Measurements from ENCODE around the gene SDS.

Gene SDS

DNA sequence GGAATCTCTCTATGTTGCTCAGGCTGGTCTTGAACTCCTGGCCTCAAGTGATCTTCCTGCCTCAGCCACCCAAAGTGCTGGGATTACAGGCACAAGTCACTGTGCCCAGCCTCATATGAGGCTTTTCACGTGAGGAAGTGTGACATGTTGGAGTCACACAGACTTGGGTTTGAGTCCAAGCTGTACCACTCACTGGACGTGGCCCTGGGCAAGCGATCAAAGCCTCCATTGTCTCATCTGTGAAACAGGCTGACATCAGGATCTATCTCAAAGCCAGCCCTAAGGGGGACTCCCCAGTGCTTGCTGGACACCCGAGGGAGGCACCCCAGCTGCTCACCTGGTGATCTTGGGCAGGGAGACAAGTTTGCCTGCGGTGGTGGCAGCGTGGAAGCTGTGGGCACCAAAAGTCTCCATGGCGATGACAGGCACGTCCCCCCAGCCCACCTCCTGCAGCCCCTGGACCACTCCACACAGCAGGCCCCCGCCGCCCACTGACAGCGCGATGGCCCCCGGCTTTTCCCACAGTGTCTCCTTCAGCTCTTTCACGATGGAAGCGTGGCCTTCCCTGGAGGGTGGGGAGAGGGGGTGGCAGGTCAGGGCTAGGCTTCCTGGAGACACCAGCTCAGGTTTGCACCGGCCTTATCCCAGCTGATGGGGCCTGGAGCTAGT, 6.7 kb downstream of the SDS start:
- Mint-ChIP-seq H3K9me3 (no peaks in the 10 kb centered on the region), H3K4me3 (no peak overlapping the region), H3K36me3 (no peaks in the 10 kb centered on the region), H3K27ac (no peak overlapping the region), H3K4me1 (no peaks in the 10 kb centered on the region)
- ATAC-seq (no peak), DNase-seq (ENCODE audit: low spot score in 2 of 2) (no peak)

DNA sequence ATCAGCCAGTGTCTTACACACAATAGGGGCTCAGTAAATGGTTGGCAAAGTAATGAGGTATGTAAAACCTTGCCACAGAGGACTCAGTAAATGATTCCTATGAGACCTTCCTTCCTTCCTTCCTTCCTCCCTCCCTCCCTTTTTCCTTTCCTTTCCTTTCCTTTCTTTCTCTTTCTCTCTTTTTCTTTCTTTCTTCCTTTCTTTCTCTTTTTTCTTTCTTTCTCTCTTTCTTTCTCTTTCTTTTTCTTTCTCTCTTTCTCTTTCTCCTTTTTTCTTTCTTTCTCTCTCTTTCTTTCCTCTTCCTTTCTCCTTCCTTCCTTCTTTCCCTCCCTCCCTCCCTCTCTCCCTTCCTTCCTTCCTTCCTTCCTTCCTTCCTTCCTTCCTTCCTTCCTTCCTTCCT, 7.5 kb downstream of the SDS start:
- ATAC-seq (no peak), DNase-seq (ENCODE audit: low spot score in 2 of 2) (no peak)
- Mint-ChIP-seq H3K9me3 (no peaks in the 10 kb centered on the region), H3K4me3 (no peak overlapping the region), H3K27ac (no peak overlapping the region), H3K36me3 (no peaks in the 10 kb centered on the region), H3K4me1 (no peaks in the 10 kb centered on the region)

DNA sequence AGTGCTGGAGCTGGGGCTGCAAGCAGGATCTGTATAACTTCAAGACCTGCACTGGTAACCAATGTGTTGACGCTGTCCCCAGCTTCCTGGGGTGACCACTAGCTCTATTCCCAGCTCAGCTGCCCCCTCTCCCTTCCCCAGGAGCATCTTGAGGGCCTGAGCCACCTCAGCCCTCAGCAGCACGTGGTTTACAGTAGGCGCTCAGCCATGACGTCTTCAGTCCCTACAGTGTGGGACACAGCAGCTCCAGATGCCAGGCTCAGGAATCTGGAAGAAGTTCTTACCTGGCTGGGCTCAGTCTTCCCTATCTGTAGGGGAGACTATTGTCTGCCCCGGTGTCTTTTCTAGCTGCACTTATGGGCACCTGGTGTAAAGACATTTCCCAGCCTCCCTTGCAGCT, 8.6 kb downstream of the SDS start:
- no peaks in the 10 kb centered on the region for H3K9me3 Mint-ChIP-seq
- no peak for DNase-seq (ENCODE audit: low spot score in 2 of 2)
- H3K27ac Mint-ChIP-seq = no peak overlapping the region
- no peaks in the 10 kb centered on the region for H3K4me1 Mint-ChIP-seq
- no peaks in the 10 kb centered on the region for H3K36me3 Mint-ChIP-seq
- H3K4me3 Mint-ChIP-seq = no peak overlapping the region
- ATAC-seq = no peak

DNA sequence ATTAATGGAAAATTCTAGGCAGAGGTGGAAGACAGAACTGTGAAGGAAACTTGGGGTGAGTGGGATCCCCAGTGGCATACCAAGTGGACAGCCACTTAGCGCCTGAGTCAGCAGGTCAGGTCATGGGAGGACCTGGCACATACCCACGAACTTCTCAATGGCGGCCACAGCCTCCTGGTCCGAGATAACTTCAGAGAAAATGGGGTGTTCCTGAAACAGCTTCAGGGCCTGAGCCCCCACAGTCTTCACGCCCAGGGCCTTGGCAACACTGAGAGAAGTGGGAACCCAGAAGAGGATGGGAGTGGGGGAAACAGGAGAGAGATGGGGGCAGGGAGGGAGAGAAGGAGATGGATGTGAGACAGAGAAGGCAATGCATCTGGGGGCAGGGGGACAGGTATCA, 9.9 kb downstream of the SDS start:
- Mint-ChIP-seq H3K4me3 (no peak overlapping the region), H3K36me3 (no peaks in the 10 kb centered on the region), H3K4me1 (no peaks in the 10 kb centered on the region), H3K9me3 (no peaks in the 10 kb centered on the region), H3K27ac (no peak overlapping the region)
- DNase-seq (ENCODE audit: low spot score in 2 of 2) (no peak), ATAC-seq (no peak)

DNA sequence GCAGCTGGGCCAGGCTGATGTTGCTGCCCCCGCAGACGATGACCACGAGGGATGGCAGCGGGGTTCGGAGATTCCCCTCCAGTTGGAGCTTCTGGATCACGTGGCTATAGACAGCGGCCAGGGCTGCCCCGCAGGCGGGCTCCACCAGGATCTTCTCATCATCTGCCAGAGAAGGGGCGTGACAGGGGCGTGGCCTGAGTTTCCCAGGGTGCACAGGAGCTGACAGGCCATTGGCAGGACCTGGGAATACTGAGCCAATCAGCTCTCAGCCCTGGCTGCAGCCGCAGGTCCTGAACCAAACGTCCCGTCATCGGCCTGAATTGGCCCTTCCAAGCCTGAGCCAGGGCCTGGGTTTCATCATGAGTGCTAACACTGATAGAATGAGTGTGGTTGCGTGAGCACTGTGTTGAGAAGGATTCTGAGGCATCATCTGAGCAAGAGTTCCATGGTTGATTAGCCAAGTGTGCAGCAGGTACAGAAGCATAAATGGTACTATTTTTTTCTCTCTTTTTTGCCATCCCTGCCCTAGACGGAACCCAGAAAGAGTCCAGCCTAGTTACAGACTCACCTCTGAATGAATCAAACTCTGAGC, 10.6 kb downstream of the SDS start:
- Mint-ChIP-seq H3K36me3 (peaks cover 5% of the 10 kb centered on the region), H3K9me3 (no peaks in the 10 kb centered on the region), H3K4me3 (no peak overlapping the region), H3K4me1 (no peaks in the 10 kb centered on the region), H3K27ac (no peak overlapping the region)
- peak; percentile 14 for ATAC-seq
- no peak for DNase-seq (ENCODE audit: low spot score in 2 of 2)

DNA sequence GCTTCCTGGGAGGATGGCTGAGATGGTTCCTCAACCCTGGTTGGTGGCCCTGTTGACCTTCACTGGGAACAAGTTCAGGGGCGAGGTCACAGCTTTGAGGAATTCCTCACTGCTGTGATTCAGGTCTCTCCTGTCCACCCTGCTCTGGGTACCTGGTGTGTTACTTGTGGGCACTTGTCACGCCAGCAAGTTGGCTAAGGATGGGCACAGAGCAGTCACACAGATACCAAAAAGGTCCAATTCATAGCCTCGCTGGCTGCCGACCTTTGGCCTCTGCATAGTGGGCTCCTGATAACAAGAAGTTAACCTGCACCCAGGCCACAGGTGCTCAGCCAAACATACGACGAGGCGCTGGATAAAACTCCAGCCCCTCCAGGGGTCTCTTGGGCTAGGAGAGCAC, 11.2 kb downstream of the SDS start:
- Mint-ChIP-seq H3K27ac (no peak overlapping the region), H3K36me3 (peaks cover 7% of the 10 kb centered on the region), H3K9me3 (no peaks in the 10 kb centered on the region), H3K4me1 (no peaks in the 10 kb centered on the region), H3K4me3 (no peak overlapping the region)
- ATAC-seq (no peak), DNase-seq (ENCODE audit: low spot score in 2 of 2) (no peak)

DNA sequence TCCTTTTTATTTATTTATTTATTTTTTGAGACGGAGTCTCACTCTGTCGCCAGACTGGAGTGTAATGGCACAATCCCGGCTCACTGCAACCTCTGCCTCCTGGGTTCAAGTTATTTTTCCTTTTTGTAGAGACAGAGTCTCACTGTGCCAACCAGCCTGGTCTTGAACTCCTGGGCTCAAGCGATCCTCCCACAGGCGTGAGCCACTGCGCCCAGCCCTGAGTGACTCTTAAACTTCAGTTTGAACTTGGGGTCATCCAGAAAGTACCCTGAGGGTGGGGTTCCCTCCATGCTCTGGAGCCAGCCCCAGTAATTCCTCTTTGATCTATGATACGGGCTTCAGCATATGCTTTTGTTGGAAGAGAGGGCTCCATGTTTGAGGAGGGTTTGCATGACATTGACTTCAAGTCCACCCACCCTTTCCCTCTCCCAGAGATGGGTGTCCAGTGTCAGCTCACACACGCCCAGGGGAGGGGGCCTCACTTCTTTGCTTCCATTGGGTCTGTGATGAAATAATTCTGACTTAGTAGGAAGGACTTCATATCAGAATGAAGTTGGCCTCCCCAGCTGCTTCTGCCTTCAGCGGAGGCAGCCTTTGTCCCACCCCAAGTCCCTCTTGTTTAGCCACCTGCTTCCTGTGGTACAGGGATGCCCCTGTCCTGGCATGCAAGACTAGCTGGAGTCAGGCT, 11.9 kb downstream of the SDS start:
- no peak for ATAC-seq
- Mint-ChIP-seq H3K4me1 (no peaks in the 10 kb centered on the region), H3K9me3 (no peaks in the 10 kb centered on the region), H3K36me3 (peaks cover 7% of the 10 kb centered on the region), H3K4me3 (no peak overlapping the region), H3K27ac (no peak overlapping the region)
- no peak for DNase-seq (ENCODE audit: low spot score in 2 of 2)

DNA sequence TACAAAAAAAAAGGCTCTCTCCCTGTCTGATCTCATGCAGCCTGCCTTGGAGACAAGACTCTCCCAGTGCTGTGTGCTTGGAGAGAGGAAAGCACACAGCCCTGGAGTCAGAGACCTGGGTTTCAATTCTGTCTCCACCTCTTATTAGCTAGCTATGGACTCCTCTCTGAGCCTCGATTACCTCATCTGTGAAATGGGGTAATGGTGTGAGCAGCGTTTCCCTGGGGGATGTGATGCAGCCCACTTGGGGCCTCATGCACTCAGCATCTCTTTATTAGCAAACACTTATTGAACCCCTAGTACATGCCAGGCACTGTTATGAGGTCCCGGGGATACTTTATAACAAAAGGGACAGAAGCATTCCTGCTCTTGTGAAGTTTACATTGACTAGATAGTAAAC, 12.5 kb downstream of the SDS start:
- no peak overlapping the region for H3K27ac Mint-ChIP-seq
- no peak overlapping the region for H3K4me3 Mint-ChIP-seq
- no peaks in the 10 kb centered on the region for H3K4me1 Mint-ChIP-seq
- peaks cover 13% of the 10 kb centered on the region for H3K36me3 Mint-ChIP-seq
- ATAC-seq (no peak), DNase-seq (ENCODE audit: low spot score in 2 of 2) (no peak)
- H3K9me3 Mint-ChIP-seq = no peaks in the 10 kb centered on the region

DNA sequence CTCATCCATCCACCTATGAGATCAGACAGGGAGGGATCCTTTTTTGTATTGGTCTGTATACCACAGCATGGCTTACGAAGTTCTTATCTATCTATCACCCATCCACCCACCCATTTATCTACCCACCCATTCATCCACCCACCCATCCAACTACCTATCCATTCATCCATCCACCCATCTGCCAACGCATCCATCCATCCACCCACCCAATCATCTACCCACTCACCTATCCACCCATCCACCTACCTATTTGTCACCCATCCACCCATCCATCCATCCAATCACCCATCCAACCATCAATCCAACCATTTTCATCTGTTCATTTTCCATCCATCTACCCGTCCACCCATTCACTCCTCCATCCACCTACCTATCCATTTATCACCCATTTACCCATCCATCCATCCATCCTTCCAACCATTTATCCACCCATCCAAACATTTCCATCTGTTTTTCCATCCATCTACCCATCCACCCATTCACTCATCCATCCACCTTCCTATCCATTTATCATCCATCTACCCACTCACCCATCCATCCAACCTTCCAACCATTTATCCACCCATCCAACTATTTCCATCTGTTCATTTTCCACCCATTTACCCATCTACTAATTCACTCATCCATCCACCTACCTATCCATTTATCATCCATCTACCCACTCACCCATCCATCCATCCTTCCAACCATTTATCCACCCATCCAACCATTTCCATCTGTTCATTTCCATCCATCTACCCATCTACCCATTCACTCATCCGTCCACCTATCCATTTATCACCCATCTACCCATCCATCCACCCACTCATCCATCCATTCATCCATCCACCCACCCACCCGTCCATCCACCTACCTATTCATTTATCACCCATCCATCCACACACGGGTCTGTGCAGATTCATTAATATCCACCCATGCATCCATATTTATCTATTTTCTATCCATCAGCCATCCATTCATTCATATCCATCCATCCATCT, 13.3 kb downstream of the SDS start:
- Mint-ChIP-seq H3K9me3 (no peaks in the 10 kb centered on the region), H3K4me1 (no peaks in the 10 kb centered on the region), H3K27ac (no peak overlapping the region), H3K36me3 (peaks cover 21% of the 10 kb centered on the region), H3K4me3 (no peak overlapping the region)
- ATAC-seq (no peak), DNase-seq (ENCODE audit: low spot score in 2 of 2) (no peak)

DNA sequence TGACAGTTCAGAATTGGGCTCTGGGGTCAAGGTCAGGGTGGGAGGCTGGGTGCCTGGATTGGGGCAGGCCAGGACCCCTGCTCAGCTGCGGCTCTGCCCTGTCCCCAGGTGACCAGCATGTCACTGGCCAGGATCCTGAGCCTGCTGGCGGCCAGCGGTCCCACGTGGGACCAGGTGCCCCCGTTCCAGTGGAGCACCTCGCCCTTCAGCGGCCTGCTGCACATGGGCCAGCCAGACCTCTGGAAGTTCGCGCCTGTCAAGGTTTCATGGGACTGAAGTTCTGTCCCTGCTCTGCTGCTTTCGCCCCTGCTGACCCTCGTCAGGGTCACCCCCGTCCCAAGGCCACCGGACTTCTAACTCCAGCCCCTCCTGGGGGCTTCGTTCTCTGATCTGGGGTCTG, 15.3 kb downstream of the SDS start:
- Mint-ChIP-seq H3K4me1 (no peaks in the 10 kb centered on the region), H3K9me3 (no peaks in the 10 kb centered on the region), H3K36me3 (peaks cover 34% of the 10 kb centered on the region), H3K27ac (no peak overlapping the region), H3K4me3 (no peak overlapping the region)
- DNase-seq (ENCODE audit: low spot score in 2 of 2) = no peak
- no peak for ATAC-seq

DNA sequence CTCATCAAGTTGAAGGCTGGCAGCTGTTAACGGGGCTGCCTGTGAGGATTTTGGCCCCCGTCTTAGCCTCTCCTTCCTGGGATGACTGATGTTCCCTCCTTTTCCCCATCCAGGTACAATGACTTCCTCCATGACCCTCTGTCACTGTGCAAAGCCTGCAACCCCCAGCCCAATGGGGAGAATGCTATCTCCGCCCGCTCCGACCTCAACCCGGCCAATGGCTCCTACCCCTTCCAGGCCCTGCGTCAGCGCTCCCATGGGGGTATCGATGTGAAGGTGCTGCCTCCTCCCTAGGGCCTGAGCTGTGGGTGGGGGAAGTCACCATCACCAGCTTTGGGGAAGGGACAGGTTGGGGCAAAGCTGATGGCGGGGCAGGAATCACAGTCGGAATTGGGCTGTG, 16.1 kb downstream of the SDS start:
- Mint-ChIP-seq H3K4me3 (no peak overlapping the region), H3K4me1 (no peaks in the 10 kb centered on the region), H3K27ac (no peak overlapping the region), H3K9me3 (no peaks in the 10 kb centered on the region), H3K36me3 (peaks cover 34% of the 10 kb centered on the region)
- ATAC-seq = no peak
- no peak for DNase-seq (ENCODE audit: low spot score in 2 of 2)

DNA sequence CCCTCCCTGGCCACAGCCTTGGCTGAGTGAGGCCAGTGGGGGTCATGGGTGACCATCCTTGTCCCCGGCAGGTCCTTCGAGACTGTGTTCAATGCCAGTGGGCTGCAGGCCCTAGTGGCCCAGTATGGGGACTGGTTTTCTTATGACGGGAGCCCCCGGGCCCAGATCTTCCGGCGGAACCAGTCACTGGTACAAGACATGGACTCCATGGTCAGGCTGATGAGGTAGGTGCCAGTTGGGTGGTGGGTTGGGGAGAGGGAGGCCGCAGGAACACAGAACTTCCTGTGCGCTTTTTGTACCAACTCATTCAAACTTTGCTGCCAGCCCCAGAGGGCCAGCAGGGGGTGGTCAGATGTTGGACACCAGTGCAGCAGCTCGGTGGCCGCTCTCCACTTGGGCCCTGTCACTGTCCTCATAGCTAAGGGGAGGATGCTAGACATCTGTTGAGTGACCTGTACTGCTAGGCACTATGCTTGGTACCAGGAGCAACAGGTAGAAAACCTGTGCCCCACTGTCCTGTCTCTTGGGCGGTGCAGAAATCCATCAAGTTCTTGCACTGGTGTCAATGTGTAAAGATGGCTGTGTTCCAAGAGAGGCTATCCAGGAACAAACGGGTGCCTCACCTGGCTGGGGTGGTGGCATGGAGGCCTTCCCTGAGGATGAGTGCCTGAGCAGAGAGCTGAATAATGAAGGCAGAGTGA, 16.7 kb downstream of the SDS start:
- Mint-ChIP-seq H3K27ac (no peak overlapping the region), H3K9me3 (no peaks in the 10 kb centered on the region), H3K4me3 (no peak overlapping the region), H3K4me1 (no peaks in the 10 kb centered on the region), H3K36me3 (peaks cover 34% of the 10 kb centered on the region)
- DNase-seq (ENCODE audit: low spot score in 2 of 2) (no peak), ATAC-seq (no peak)

DNA sequence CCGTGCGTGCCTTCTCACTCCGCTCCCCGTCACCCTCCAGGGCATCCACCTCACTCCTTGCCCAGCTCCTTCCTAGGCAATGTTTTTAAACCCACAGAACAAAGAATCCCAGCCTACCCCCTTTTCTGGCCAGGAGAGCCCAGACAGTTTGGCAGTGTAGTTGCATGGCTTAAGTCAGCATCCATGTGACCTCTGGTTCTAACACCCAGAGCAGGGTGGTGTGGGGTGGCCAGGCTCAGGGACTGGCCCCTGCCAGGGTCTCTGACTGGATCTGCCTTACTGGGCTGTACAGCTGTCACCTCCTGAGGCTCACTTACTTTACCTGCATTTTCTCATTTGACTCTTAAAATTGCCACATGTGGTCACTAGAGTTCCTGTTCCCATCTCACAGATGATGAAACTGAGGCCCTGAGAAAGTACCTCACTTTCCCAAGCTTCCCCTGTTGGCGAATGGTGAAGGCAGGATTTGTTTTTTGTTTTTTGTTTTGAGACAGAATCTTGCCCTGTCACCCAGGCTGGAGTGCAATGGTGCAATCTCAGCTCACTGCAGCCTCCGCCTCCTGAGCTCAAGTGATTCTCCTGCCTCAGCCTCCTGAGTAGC, 18.3 kb downstream of the SDS start:
- peak overlapping the region; percentile 60 for H3K27ac Mint-ChIP-seq
- ATAC-seq = no peak
- DNase-seq (ENCODE audit: low spot score in 2 of 2) = no peak
- peaks cover 35% of the 10 kb centered on the region for H3K36me3 Mint-ChIP-seq
- H3K9me3 Mint-ChIP-seq = no peaks in the 10 kb centered on the region
- H3K4me3 Mint-ChIP-seq = no peak overlapping the region
- H3K4me1 Mint-ChIP-seq = no peaks in the 10 kb centered on the region

DNA sequence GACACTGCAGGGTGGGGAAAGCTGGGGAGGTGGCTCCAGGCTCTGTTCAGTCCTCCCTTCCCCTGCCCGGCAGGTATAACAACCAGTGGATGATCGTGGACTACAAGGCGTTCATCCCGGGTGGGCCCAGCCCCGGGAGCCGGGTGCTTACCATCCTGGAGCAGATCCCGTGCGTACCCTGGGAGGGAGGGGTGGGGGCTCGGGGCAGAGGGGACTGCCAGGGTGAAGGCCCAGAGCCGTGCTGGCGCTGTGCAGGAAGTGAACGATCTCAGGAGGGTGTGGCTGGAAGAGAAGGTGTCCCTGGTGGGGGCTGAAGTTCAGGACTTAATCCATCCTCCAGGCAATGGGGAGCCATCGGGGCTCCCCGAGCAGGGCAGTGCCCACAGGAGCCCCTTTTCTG, 18.9 kb downstream of the SDS start:
- no peak overlapping the region for H3K4me3 Mint-ChIP-seq

More for the DNA sequence above, 18.9 kb downstream of the SDS start:
- no peaks in the 10 kb centered on the region for H3K9me3 Mint-ChIP-seq
- ATAC-seq (peak; percentile 6), DNase-seq (ENCODE audit: low spot score in 2 of 2) (no peak)
- peaks cover 41% of the 10 kb centered on the region for H3K36me3 Mint-ChIP-seq
- no peaks in the 10 kb centered on the region for H3K4me1 Mint-ChIP-seq
- peak overlapping the region; percentile 60 for H3K27ac Mint-ChIP-seq
